HepG2 (cell line): Measurements from ENCODE around the gene SMARCD1. TPM values are rescaled to one million over a fixed set of nuclear protein-coding genes. Genes with fewer than 3 reads are reported as not detected.

ENCODE experiments used
- BCL6 ChIP-seq: IDR thresholded peaks from 2 replicates; pipeline ENCODE4 v1.6.1; 2016; ENCODE audit warnings: missing genetic modification reagents, missing compliant biosample characterization
- CHD4 ChIP-seq: fragments of 200-600 bp; sonication (generic); IDR thresholded peaks from 2 replicates; pipeline ENCODE4 v1.7.0; 2017; ENCODE audit warnings: mild to moderate bottlenecking, low read length, borderline replicate concordance
- IKZF5 ChIP-seq: IDR thresholded peaks from 2 replicates; pipeline ENCODE4 v1.6.1; 2018; ENCODE audit warnings: missing genetic modification reagents, mild to moderate bottlenecking, missing compliant biosample characterization
- IRF1 ChIP-seq: sonication (generic); formaldehyde crosslinking; IDR thresholded peaks from 2 replicates; pipeline ENCODE4 v1.4.0; 2020; ENCODE audit warnings: low read depth, mild to moderate bottlenecking, missing genetic modification reagents
- KDM5B ChIP-seq: sonication (generic); formaldehyde crosslinking; IDR thresholded peaks from 2 replicates; pipeline ENCODE4 v1.4.0; 2020; ENCODE audit warnings: missing genetic modification reagents, mild to moderate bottlenecking, borderline replicate concordance
- NFAT5 ChIP-seq: sonication (generic); formaldehyde crosslinking; IDR thresholded peaks from 2 replicates; pipeline ENCODE4 v1.4.0; 2020; ENCODE audit warnings: missing genetic modification reagents
- PTBP1 ChIP-seq: fragments of 200-400 bp; formaldehyde crosslinking; IDR thresholded peaks from 2 replicates; pipeline ENCODE4 v1.6.1; 2018; ENCODE audit warnings: low read length, low read depth; ENCODE audit not compliant: poor library complexity, severe bottlenecking
- RFX5 ChIP-seq: IDR thresholded peaks from 2 replicates; pipeline ENCODE4 v1.6.1; 2011; ENCODE audit warnings: low read depth, low read length, improper control_type of control experiment
- TGIF2 ChIP-seq: IDR thresholded peaks from 2 replicates; pipeline ENCODE4 v1.6.1; 2016; ENCODE audit warnings: control low read depth, missing compliant biosample characterization
- ZBTB33 ChIP-seq: sonication (generic); formaldehyde crosslinking; IDR thresholded peaks from 2 replicates; pipeline ENCODE4 v1.4.0; 2020; ENCODE audit warnings: missing genetic modification reagents
- ZBTB38 ChIP-seq: sonication (generic); formaldehyde crosslinking; IDR thresholded peaks from 2 replicates; pipeline ENCODE4 v1.5.1; 2020; ENCODE audit warnings: mild to moderate bottlenecking, missing genetic modification reagents
- ZNF331 ChIP-seq: sonication (generic); formaldehyde crosslinking; IDR thresholded peaks from 2 replicates; pipeline ENCODE4 v1.4.0; 2020; ENCODE audit warnings: missing genetic modification reagents
- ZNF333 ChIP-seq: sonication (generic); formaldehyde crosslinking; IDR thresholded peaks from 2 replicates; pipeline ENCODE4 v1.4.0; 2020; ENCODE audit warnings: mild to moderate bottlenecking, missing genetic modification reagents, borderline replicate concordance
- polyA plus RNA-seq, 8 experiments: library from polyadenylated mRNA; depleted of rRNA in 3 of 8; stranded (reverse) in 7 of 8; unstranded in 1 of 8; fragments of >200 nt; fragmentation: Illumina TruSeq in 4 of 8; extraction: Trizol in 4 of 8; gene quantifications; 2 replicates each; pipeline versions ENCODE4 v1.2.1 to v1.2.3, GENCODE V29; 2011 to 2016; ENCODE audit warnings: low read depth in 4 of 8, missing spikeins in 1 of 8, mixed read lengths in 1 of 8; ENCODE audit not compliant: insufficient read depth in 1 of 8
- total RNA-seq, 5 experiments: library from RNA; depleted of rRNA; stranded (reverse); fragments of >200 nt; fragmentation: Illumina TruSeq; extraction: Trizol; gene quantifications; 2 replicates each; pipeline ENCODE4 v1.2.3, GENCODE V29; 2016; ENCODE audit warnings: low read depth in 1 of 5
- TF ChIP-seq, protein P1 (sequence below): sonication (generic); formaldehyde crosslinking; IDR thresholded peaks from 2 replicates; pipeline ENCODE4 v1.4.0; 2020; ENCODE audit warnings: mild to moderate bottlenecking, missing genetic modification reagents

The SMARCD1 gene
- total and polyA plus RNA-seq, 2 of the 13 experiments (the other 11 are each of a cell fraction or from before 2014, with no cell fraction given): 51.7 to 54.6 TPM

- TF ChIP-seq ZNF331 (CRISPR knock-in tag): peak; percentile 29; the same call in 1 of the 2 replicates
- TF ChIP-seq ZNF333: peak; percentile 81; the same call in 1 of the 2 replicates
- 0 out of 2 replicates have a peak, but pooled peaks have one; percentile 13 for TF ChIP-seq BCL6 (CRISPR knock-in tag)
- no peak for TF ChIP-seq IRF1 (CRISPR knock-in tag)
- no peak for TF ChIP-seq NFAT5 (CRISPR knock-in tag)
- TF ChIP-seq IKZF5 (CRISPR knock-in tag): no peak
- TF ChIP-seq, protein P1, sequence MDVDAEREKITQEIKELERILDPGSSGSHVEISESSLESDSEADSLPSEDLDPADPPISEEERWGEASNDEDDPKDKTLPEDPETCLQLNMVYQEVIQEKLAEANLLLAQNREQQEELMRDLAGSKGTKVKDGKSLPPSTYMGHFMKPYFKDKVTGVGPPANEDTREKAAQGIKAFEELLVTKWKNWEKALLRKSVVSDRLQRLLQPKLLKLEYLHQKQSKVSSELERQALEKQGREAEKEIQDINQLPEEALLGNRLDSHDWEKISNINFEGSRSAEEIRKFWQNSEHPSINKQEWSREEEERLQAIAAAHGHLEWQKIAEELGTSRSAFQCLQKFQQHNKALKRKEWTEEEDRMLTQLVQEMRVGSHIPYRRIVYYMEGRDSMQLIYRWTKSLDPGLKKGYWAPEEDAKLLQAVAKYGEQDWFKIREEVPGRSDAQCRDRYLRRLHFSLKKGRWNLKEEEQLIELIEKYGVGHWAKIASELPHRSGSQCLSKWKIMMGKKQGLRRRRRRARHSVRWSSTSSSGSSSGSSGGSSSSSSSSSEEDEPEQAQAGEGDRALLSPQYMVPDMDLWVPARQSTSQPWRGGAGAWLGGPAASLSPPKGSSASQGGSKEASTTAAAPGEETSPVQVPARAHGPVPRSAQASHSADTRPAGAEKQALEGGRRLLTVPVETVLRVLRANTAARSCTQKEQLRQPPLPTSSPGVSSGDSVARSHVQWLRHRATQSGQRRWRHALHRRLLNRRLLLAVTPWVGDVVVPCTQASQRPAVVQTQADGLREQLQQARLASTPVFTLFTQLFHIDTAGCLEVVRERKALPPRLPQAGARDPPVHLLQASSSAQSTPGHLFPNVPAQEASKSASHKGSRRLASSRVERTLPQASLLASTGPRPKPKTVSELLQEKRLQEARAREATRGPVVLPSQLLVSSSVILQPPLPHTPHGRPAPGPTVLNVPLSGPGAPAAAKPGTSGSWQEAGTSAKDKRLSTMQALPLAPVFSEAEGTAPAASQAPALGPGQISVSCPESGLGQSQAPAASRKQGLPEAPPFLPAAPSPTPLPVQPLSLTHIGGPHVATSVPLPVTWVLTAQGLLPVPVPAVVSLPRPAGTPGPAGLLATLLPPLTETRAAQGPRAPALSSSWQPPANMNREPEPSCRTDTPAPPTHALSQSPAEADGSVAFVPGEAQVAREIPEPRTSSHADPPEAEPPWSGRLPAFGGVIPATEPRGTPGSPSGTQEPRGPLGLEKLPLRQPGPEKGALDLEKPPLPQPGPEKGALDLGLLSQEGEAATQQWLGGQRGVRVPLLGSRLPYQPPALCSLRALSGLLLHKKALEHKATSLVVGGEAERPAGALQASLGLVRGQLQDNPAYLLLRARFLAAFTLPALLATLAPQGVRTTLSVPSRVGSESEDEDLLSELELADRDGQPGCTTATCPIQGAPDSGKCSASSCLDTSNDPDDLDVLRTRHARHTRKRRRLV: no peak
- TF ChIP-seq PTBP1: no peak
- TF ChIP-seq ZBTB38: no peak
- peak; percentile 54 for TF ChIP-seq RFX5
- TF ChIP-seq KDM5B (CRISPR knock-in tag): peak; percentile 78; the same call in 1 of the 2 replicates
- no peak; the same call in 1 of the 2 replicates for TF ChIP-seq ZBTB33 (CRISPR knock-in tag)
- TF ChIP-seq TGIF2 (CRISPR knock-in tag): no peak
- TF ChIP-seq CHD4: 0 out of 2 replicates have a peak, but pooled peaks have one; percentile 28
Measured at GRCh38 chr12:50110127-50110761, 25.1 kb downstream of the SMARCD1 start (continued).
